Naive thymus-derived CD4-positive, alpha-beta T cell (primary cell): ENCODE data around the gene PDIA5. TPM values are rescaled to one million over a fixed set of nuclear protein-coding genes. Genes with fewer than 3 reads are reported as not detected.

Source experiments
- ATAC-seq: fragments of 150-1000 bp; cut with Tn5 transposase; 2 replicates; pipeline ENCODE4 v1.10.0; 2021; ENCODE audit warnings: mild to moderate bottlenecking, moderate library complexity
- CTCF ChIA-PET: fragments of 350-600 bp; sonication (Branson Sonifier 250); formaldehyde crosslinking; loops from one replicate; lab custom pipeline; 2021; ENCODE audit warnings: antibody characterized with exemption; lab: Charles Lee
- POLR2A ChIA-PET: fragments of 350-600 bp; sonication (Branson Sonifier 250); formaldehyde crosslinking; loops from one replicate; lab custom pipeline; 2021; ENCODE audit warnings: antibody characterized with exemption, inconsistent platforms; lab: Charles Lee
- DNase-seq, 9 donors: peaks; one replicate each; pipeline versions ENCODE4 v3.0.0 to v3.0.0-alpha.2; 2020 to 2022; ENCODE audit warnings: mixed read lengths in 1 of 9
- H3K27ac ChIP-seq: one replicate; pipeline ENCODE4 v1.7.0; 2013; ENCODE audit warnings: mild to moderate bottlenecking, low read depth, low read length, moderate library complexity
- H3K27me3 ChIP-seq, 2 donors: one replicate each; pipeline ENCODE4 v1.7.0; 2013; ENCODE audit warnings: low read length in 2 of 2, mild to moderate bottlenecking in 2 of 2, moderate library complexity in 2 of 2; ENCODE audit not compliant: control insufficient read depth in 2 of 2, insufficient read depth in 2 of 2
- H3K36me3 ChIP-seq, 3 experiments: 1 replicate in 2 of 3; 2 replicates in 1 of 3; pipeline ENCODE4 v1.7.0; 2013; ENCODE audit warnings: low read length in 3 of 3, mild to moderate bottlenecking in 3 of 3, moderate library complexity in 1 of 3; ENCODE audit not compliant: insufficient read depth in 3 of 3, control insufficient read depth in 2 of 3
- H3K4me1 ChIP-seq, 2 donors: one replicate each; pipeline ENCODE4 v1.7.0; 2013; ENCODE audit warnings: low read length in 2 of 2, mild to moderate bottlenecking in 2 of 2, moderate library complexity in 1 of 2; ENCODE audit not compliant: control insufficient read depth in 2 of 2, insufficient read depth in 2 of 2
- H3K4me3 ChIP-seq: 2 replicates; pipeline ENCODE4 v1.7.0; 2013; ENCODE audit warnings: mild to moderate bottlenecking, low read length
- H3K9me3 ChIP-seq, 3 experiments: 1 replicate in 2 of 3; 2 replicates in 1 of 3; pipeline ENCODE4 v1.7.0; 2013; ENCODE audit warnings: low read length in 3 of 3; ENCODE audit not compliant: control insufficient read depth in 2 of 3
- H3K27ac Mint-ChIP-seq, 9 donors: one replicate each; pipeline ENCODE4 v1.8.0; 2020 to 2022; ENCODE audit warnings: mixed read lengths in 9 of 9, mild to moderate bottlenecking in 8 of 9, moderate library complexity in 5 of 9, inconsistent platforms in 2 of 9
- H3K27me3 Mint-ChIP-seq, 5 donors: one replicate each; pipeline ENCODE4 v1.8.0; 2021 to 2022; ENCODE audit warnings: mixed read lengths in 5 of 5, mild to moderate bottlenecking in 1 of 5
- H3K36me3 Mint-ChIP-seq, 5 donors: one replicate each; pipeline ENCODE4 v1.8.0; 2020 to 2022; ENCODE audit warnings: mixed read lengths in 5 of 5, mild to moderate bottlenecking in 3 of 5, inconsistent platforms in 1 of 5
- H3K4me1 Mint-ChIP-seq, 7 donors: one replicate each; pipeline ENCODE4 v1.8.0; 2020 to 2022; ENCODE audit warnings: mixed read lengths in 7 of 7, mild to moderate bottlenecking in 3 of 7, inconsistent platforms in 1 of 7
- H3K4me3 Mint-ChIP-seq, 10 donors: one replicate each; pipeline ENCODE4 v1.8.0; 2020 to 2022; ENCODE audit warnings: mild to moderate bottlenecking in 10 of 10, mixed read lengths in 10 of 10, moderate library complexity in 6 of 10, inconsistent platforms in 2 of 10
- H3K9me3 Mint-ChIP-seq, 11 donors: one replicate each; pipeline ENCODE4 v1.8.0; 2020 to 2022; ENCODE audit warnings: mixed read lengths in 11 of 11, mild to moderate bottlenecking in 4 of 11, inconsistent platforms in 1 of 11, moderate library complexity in 1 of 11
- intact Hi-C, 2 donors: fragments of 100-400 bp; cut with micrococcal nuclease; formaldehyde crosslinking; loops; one replicate each; pipeline ENCODE4 v1.15.1; 2023
- microRNA-seq: library from miRNA; unstranded; fragments of <30 nt; microRNA quantifications from one replicate; pipeline ENCODE4 v1.2.0, GENCODE V29; 2022; ENCODE audit warnings: borderline microRNAs expressed
- polyA plus RNA-seq, 2 donors: library from polyadenylated mRNA; unstranded; fragments of 300-500 nt; fragmentation: Illumina TruSeq; gene quantifications; one replicate each; pipeline ENCODE4 v1.2.3, GENCODE V29; 2021
- total RNA-seq, 6 experiments: library from RNA in 5 of 6; stranded (reverse) in 5 of 6; gene quantifications; 1 replicate in 5 of 6; 2 replicates in 1 of 6; pipeline ENCODE4 v1.2.3 and lab custom pipeline; 2021 to 2026

PDIA5 gene
- total and polyA plus RNA-seq, 7 experiments from 2014 or later = 3.4 to 21.7 (median 5.6) TPM

GRCh38 chr3:123202451-123202850 lies 135.6 kb downstream of the PDIA5 start:
- no peaks in the 10 kb centered on the region for H3K27me3 ChIP-seq
- intact Hi-C loops = loop anchor here (5.0 to 10.0 kb wide), 6 partner anchors 135 to 1655 kb away; partner anchors contain the start of genes DTX3L (in 1 of the 2), KPNA1 (in 1 of the 2), PARP14 (in 1 of the 2) and PARP9 (in 1 of the 2)
- ATAC-seq = no peak
- ChIA-PET CTCF (no interaction called here), POLR2A (interaction anchor here (0.7 to 1.5 kb wide), 5 partner anchors 13 to 818 kb away, joined by 3 to 11 read pairs (median 3); partner anchors contain the start of gene FAM162A)
- Mint-ChIP-seq H3K4me1 (peaks cover 14 to 48% (median 31%) of the 10 kb centered on the region in 7 donors), H3K27me3 (peaks cover 0 to 9% (median 0%) of the 10 kb centered on the region in 5 donors), H3K27ac (peak overlapping the region; percentile 97 to 100 (median 99)), H3K36me3 (peaks cover 0 to 15% (median 6%) of the 10 kb centered on the region in 5 donors), H3K4me3 (peak overlapping the region; percentile 82 to 98 (median 92)), H3K9me3 (peaks cover 0 to 13% (median 5%) of the 10 kb centered on the region in 11 donors)
- peak overlapping the region; percentile 90 for H3K4me3 ChIP-seq
- H3K4me1 ChIP-seq = peaks cover 12% of the 10 kb centered on the region in 2 donors
- H3K27ac ChIP-seq = peak overlapping the region; percentile 99
- no peaks in the 10 kb centered on the region for H3K9me3 ChIP-seq
- peaks cover 0 to 4% (median 0%) of the 10 kb centered on the region in 3 experiments for H3K36me3 ChIP-seq
- DNase-seq = peak in 2 of 9 donors; percentile 1 to 12

Small RNAs within 50 kb of the gene (microRNA-seq; reads per million reads assigned to microRNA genes)
- not detected for gene MIR7110

Other genes starting within 250 kb of the PDIA5 start
- under 1 TPM in 3 of 5 experiments, not detected in 2; 0.19 to 0.51 (median 0.24) TPM for gene SEMA5B, start 39.3 kb upstream of the PDIA5 start, total RNA-seq
- not detected for gene SEMA5B, start 39.3 kb upstream of the PDIA5 start, polyA plus RNA-seq
- gene SEC22A, start 134.9 kb downstream of the PDIA5 start, total RNA-seq = 10 to 100 TPM; 15.0 to 20.1 (median 17.1) TPM
- 10 to 100 TPM; 14.0 to 15.4 TPM for gene SEC22A, start 134.9 kb downstream of the PDIA5 start, polyA plus RNA-seq